HepG2 (cell line): ENCODE data around the gene KLHL30. TPM values are rescaled to one million over a fixed set of nuclear protein-coding genes. Genes with fewer than 3 reads are reported as not detected.

Experiments used
- ATAC-seq: fragments of 200-7000 bp; cut with Tn5 transposase; 3 replicates; pipeline ENCODE4 v1.9.1; 2020; ENCODE audit warnings: mild to moderate bottlenecking, moderate library complexity
- BruUV-seq: library from RNA; stranded (reverse); fragments of 400-500 nt; replicated peaks from 2 replicates; lab custom pipeline; 2021; lab: Mats Ljungman, UMichigan
- CTCF ChIA-PET: fragments of 300-600 bp; formaldehyde crosslinking; extraction: SDS; loops from one replicate; lab custom pipeline; 2021; ENCODE audit warnings: low total read pairs, inconsistent platforms, low intra/inter-chr PET ratio; lab: Yijun Ruan, JAX
- POLR2A ChIA-PET: fragments of 350-600 bp; sonication (Branson Sonifier 250); formaldehyde crosslinking; loops from one replicate; lab custom pipeline; 2020; ENCODE audit warnings: antibody characterized with exemption, inconsistent platforms; lab: Yijun Ruan, JAX
- DNase-seq: peaks from one replicate; pipeline ENCODE4 v3.0.0-alpha.2; 2015; ENCODE audit warnings: low spot score
- FAIRE-seq: peaks from 3 replicates; lab custom pipeline; 2011; peaks lifted over from hg19 to GRCh38; lab: Jason Lieb, UNC
- H2AFZ ChIP-seq: one replicate; pipeline ENCODE4 v1.6.1; 2011; ENCODE audit warnings: low read length, inconsistent platforms
- H3K27ac ChIP-seq: fragments of 300-600 bp; 3 replicates; pipeline ENCODE4 v1.8.0; 2011; ENCODE audit warnings: mixed run types, mild to moderate bottlenecking, mixed read lengths, low read length, inconsistent platforms; ENCODE audit not compliant: insufficient read depth; ENCODE audit errors: extremely low read length
- H3K27me3 ChIP-seq, 2 experiments: fragments of 200-600 bp in 1 of 2; 2 replicates in 1 of 2; 3 replicates in 1 of 2; pipeline versions ENCODE4 v1.6.0 to v1.8.0; 2011; ENCODE audit warnings: low read length in 2 of 2, mild to moderate bottlenecking in 2 of 2, moderate library complexity in 2 of 2, inconsistent platforms in 1 of 2; ENCODE audit not compliant: insufficient read depth in 2 of 2, control insufficient read depth in 1 of 2
- H3K36me3 ChIP-seq, 2 experiments: fragments of 200-600 bp in 1 of 2; replicated peaks in 1 of 2; 2 replicates in 1 of 2; 3 replicates in 1 of 2; pipeline versions ENCODE4 v1.5.1 to v1.8.0; 2011; ENCODE audit warnings: low read length in 2 of 2, inconsistent platforms in 1 of 2; ENCODE audit not compliant: insufficient read depth in 2 of 2, control insufficient read depth in 1 of 2
- H3K4me1 ChIP-seq: 2 replicates; pipeline ENCODE4 v1.5.1; 2012; ENCODE audit warnings: low read length, inconsistent platforms; ENCODE audit not compliant: insufficient read depth
- H3K4me2 ChIP-seq: 2 replicates; pipeline ENCODE4 v1.6.0; 2011; ENCODE audit warnings: low read depth, low read length, inconsistent platforms
- H3K4me3 ChIP-seq, 3 experiments: fragments of 200-600 bp in 1 of 3; sonication (generic), shearing (Covaris generic) in 1 of 3; replicated peaks in 1 of 3; 2 replicates each; pipeline ENCODE4 v1.5.1; 2011 to 2016; ENCODE audit warnings: low read length in 3 of 3, inconsistent platforms in 2 of 3, low read depth in 2 of 3, mild to moderate bottlenecking in 2 of 3, control low read depth in 1 of 3, mixed read lengths in 1 of 3; ENCODE audit not compliant: insufficient read depth in 1 of 3
- H3K79me2 ChIP-seq: one replicate; pipeline ENCODE4 v1.6.1; 2011; ENCODE audit warnings: low read length, inconsistent platforms; ENCODE audit not compliant: insufficient read depth
- H3K9ac ChIP-seq: 2 replicates; pipeline ENCODE4 v1.6.0; 2011; ENCODE audit warnings: mild to moderate bottlenecking, low read depth, low read length, inconsistent platforms; ENCODE audit not compliant: insufficient read depth
- H3K9me3 ChIP-seq: 2 replicates; pipeline ENCODE4 v1.5.1; 2012; ENCODE audit warnings: mild to moderate bottlenecking, low read length
- H4K20me1 ChIP-seq: 2 replicates; pipeline ENCODE4 v1.6.0; 2011; ENCODE audit warnings: inconsistent platforms, mild to moderate bottlenecking, low read length, moderate library complexity; ENCODE audit not compliant: insufficient read depth
- EP300 ChIP-seq, 3 experiments: sonication (generic) in 1 of 3; formaldehyde crosslinking in 1 of 3; IDR thresholded peaks; 2 replicates each; pipeline versions ENCODE4 v1.5.1 to v1.6.1; 2011 to 2020; ENCODE audit warnings: low read depth in 2 of 3, low read length in 2 of 3, borderline replicate concordance in 1 of 3, improper control_type of control experiment in 1 of 3, mild to moderate bottlenecking in 1 of 3, missing genetic modification reagents in 1 of 3, moderate library complexity in 1 of 3
- KDM5B ChIP-seq: sonication (generic); formaldehyde crosslinking; IDR thresholded peaks from 2 replicates; pipeline ENCODE4 v1.4.0; 2020; ENCODE audit warnings: missing genetic modification reagents, mild to moderate bottlenecking, borderline replicate concordance
- KMT2B ChIP-seq: IDR thresholded peaks from 2 replicates; pipeline ENCODE4 v1.6.1; 2016; ENCODE audit warnings: missing genetic modification reagents, missing compliant biosample characterization
- MATR3 ChIP-seq: sonication (generic); formaldehyde crosslinking; IDR thresholded peaks from 2 replicates; pipeline ENCODE4 v1.4.0; 2020; ENCODE audit warnings: missing genetic modification reagents
- MEF2D ChIP-seq: sonication (generic); formaldehyde crosslinking; IDR thresholded peaks from 2 replicates; pipeline ENCODE4 v1.5.1; 2020; ENCODE audit warnings: mild to moderate bottlenecking, missing genetic modification reagents
- RBM22 ChIP-seq: fragments of 200-400 bp; formaldehyde crosslinking; optimal IDR thresholded peaks from 2 replicates; pipeline ENCODE3; 2017; ENCODE audit warnings: mild to moderate bottlenecking, low read length, moderate library complexity
- ZUFSP ChIP-seq: sonication (generic); formaldehyde crosslinking; IDR thresholded peaks from 2 replicates; pipeline ENCODE4 v1.9.0; 2021; ENCODE audit warnings: missing genetic modification reagents, mild to moderate bottlenecking, borderline replicate concordance
- WGBS: methylation state at CpG from one replicate; pipeline ENCODE4 v1.1.6; 2017; ENCODE audit warnings: low lambda C conversion rate; 5-methylcytosine and 5-hydroxymethylcytosine counted together
- in situ Hi-C: cut with HindIII; loops from 2 replicates; pipeline ENCODE4 v1.10.0; 2017; ENCODE audit warnings: low pct_unique_long_range_greater_than_20kb; ENCODE audit not compliant: extremely low pct_ligation_motif_present
- intact Hi-C: fragments of 100-400 bp; cut with micrococcal nuclease; formaldehyde crosslinking; loops from one replicate; pipeline ENCODE4 v1.10.0; 2022; ENCODE audit not compliant: unreplicated experiment
- polyA plus RNA-seq, 8 experiments: library from polyadenylated mRNA; depleted of rRNA in 3 of 8; stranded (reverse) in 7 of 8; unstranded in 1 of 8; fragments of >200 nt; fragmentation: Illumina TruSeq in 4 of 8; extraction: Trizol in 4 of 8; gene quantifications; 2 replicates each; pipeline versions ENCODE4 v1.2.1 to v1.2.3, GENCODE V29; 2011 to 2016; ENCODE audit warnings: low read depth in 4 of 8, missing spikeins in 1 of 8, mixed read lengths in 1 of 8; ENCODE audit not compliant: insufficient read depth in 1 of 8
- total RNA-seq, 5 experiments: library from RNA; depleted of rRNA; stranded (reverse); fragments of >200 nt; fragmentation: Illumina TruSeq; extraction: Trizol; gene quantifications; 2 replicates each; pipeline ENCODE4 v1.2.3, GENCODE V29; 2016; ENCODE audit warnings: low read depth in 1 of 5

Gene KLHL30
- total and polyA plus RNA-seq, 2 of the 13 experiments (the other 11 are each of a cell fraction or from before 2014, with no cell fraction given) = 0.05 TPM; not detected in 1

DNA sequence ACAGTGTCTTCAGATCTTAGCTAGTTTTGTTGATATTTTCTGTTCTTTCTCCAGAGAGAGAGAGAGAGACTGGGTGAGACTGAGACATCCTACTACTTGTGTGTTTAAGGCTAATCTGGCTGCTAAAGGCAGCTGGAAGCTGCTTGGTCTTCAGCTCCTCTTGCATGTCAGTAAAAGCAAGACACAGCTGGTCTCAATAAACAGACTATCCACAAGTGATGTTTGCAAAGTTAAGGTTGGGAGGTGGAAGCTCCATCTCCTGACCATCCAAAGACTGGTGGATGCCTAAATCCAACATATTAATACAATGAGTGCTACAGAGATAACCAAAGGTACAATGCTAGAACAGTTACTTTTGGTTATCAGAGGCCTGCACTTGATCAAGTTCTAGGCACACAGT, 38.1 kb downstream of the KLHL30 start:
- no peak overlapping the region for H3K9ac ChIP-seq
- H3K27me3 ChIP-seq = no peaks in the 10 kb centered on the region
- peaks cover 35 to 83% of the 10 kb centered on the region in 2 experiments for H3K36me3 ChIP-seq
- CTCF ChIA-PET = no interaction called here
- FAIRE-seq (no peak), DNase-seq (no peak)
- in situ Hi-C loops = no loop called here
- H4K20me1 ChIP-seq = no peaks in the 10 kb centered on the region
- POLR2A ChIA-PET = no interaction called here
- H3K4me2 ChIP-seq = no peak overlapping the region
- H3K4me1 ChIP-seq = no peaks in the 10 kb centered on the region
- no peaks in the 10 kb centered on the region for H3K9me3 ChIP-seq
- no peak overlapping the region for H3K27ac ChIP-seq
- no peak for TF ChIP-seq KDM5B (CRISPR knock-in tag)
- TF ChIP-seq EP300 (IDR thresholded peaks at IDR 0.05; ENCODE audit: low read depth in 2 of 2, low read length in 2 of 2) = no peak
- no peak for TF ChIP-seq EP300 (CRISPR knock-in tag; IDR thresholded peaks at IDR 0.05; ENCODE audit: borderline replicate concordance)
- TF ChIP-seq MEF2D (CRISPR knock-in tag) = no peak
- TF ChIP-seq, all 625 proteins: peak for 0
- ATAC-seq = no peak
- intact Hi-C loops = no loop called here
- Histone ChIP-seq H2AFZ (no peak overlapping the region), H3K79me2 (no peaks in the 10 kb centered on the region), H3K4me3 (no peak overlapping the region)
- BruUV-seq = no TSS peak

DNA sequence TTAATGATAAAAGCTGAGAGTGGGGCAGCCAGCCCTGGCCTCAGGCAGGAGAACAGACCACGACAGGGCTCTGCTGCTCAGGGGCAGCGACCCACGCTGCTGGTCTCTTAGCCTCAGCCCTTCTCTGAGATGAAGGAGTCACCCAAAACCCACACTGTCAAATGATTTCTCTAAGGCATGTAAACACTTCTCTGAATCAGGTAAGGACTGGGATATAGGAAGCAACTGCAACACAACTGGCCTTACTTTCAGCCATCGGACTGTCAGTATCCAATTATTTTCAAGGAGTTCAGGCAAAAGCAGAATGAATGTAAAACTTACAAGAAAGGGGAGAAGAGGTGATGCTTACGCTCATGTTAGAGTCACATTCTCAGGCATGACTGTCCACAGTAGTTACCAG, 42.1 kb downstream of the KLHL30 start:
- Histone ChIP-seq H3K4me2 (no peak overlapping the region), H2AFZ (no peak overlapping the region), H3K79me2 (no peaks in the 10 kb centered on the region), H3K4me3 (no peak overlapping the region), H3K9ac (no peak overlapping the region), H3K27me3 (no peaks in the 10 kb centered on the region), H3K27ac (no peak overlapping the region)
- no peak for DNase-seq
- intact Hi-C loops = no loop called here
- POLR2A ChIA-PET = no interaction called here
- TF ChIP-seq ZUFSP (CRISPR knock-in tag) (no peak), KMT2B (CRISPR knock-in tag) (no peak), MATR3 (CRISPR knock-in tag) (no peak), RBM22 (peak; percentile 55)
- TF ChIP-seq, all 625 proteins: peak for 1
- in situ Hi-C loops = no loop called here
- FAIRE-seq (no peak), ATAC-seq (no peak)
- BruUV-seq = TSS peak; percentile 3
- Histone ChIP-seq H3K36me3 (peaks cover 42 to 87% of the 10 kb centered on the region in 2 experiments), H3K9me3 (no peaks in the 10 kb centered on the region), H3K4me1 (no peaks in the 10 kb centered on the region), H4K20me1 (no peaks in the 10 kb centered on the region)
- 95% methylated on average over 5 of the region's 5 CpGs for WGBS
- CTCF ChIA-PET = no interaction called here
